HL-60/S4 treated with phorbol 12-myristate 13-acetate at 8.2 ng/mL for 4 days and 3 days (cell line): ENCODE data around the gene MBNL1.

Experiments
- in situ Hi-C: fragments of 300-500 bp; cut with MboI; formaldehyde crosslinking; loops from 2 replicates; pipeline ENCODE4 v1.15.0; 2022; ENCODE audit warnings: low sequenced_read_pairs

MBNL1 gene

DNA sequence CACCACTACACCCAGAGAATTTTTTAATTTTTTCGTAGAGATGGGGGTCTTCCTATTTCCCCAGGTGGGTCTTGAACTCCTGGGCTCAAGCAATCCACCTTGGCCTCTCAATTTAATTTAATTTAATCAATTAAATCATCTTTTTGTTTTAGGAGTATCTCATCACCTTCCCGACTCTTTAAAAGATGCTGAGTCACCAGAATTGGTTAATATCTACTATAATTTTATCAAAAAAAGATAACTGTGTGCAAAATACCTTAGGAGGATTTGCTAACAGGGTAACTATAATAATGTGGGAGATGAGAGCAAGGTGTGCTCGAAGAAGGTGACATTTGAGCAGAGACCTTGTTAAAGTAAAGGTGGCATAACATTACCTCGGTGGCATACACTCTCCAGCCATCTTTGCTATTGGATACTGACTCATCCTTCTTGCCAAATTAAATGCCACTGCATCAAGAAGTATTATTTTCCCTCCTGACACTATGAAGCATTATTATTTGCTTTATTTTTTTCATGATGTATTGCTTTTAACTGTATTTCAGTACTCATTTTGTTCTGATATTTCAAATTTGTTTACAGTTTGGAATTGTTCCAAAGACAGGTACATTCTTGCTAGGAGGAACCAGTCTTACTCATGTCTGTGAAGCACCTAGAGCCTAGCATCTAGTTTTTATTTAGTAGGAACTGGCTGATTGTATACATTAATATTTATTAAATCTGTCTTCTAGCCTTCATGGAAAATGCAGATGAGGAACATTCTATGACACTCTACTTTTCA lies 200.7 kb downstream of the MBNL1 start:
- in situ Hi-C loops: no loop called here

DNA sequence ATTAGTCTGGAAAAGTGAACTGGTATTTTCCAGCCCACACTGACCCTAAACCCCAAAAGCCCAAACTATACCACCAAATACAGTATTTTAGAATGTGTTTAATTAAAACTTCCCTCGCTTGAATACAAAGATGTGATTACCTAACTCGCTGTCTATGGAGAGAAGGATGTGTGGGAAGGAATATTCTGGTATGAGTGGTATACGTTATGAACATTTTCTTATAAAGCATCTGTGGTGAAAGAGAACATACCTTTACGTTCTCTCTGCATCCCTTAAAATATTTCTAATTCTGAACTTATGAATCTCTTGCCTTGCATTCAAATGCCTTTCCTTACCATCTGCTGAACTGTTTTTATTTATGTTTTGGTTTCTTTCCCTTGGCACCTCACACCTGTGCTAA lies 201.4 kb downstream of the MBNL1 start:
- in situ Hi-C loops: no loop called here

GRCh38 chr3:152470893-152471292 lies 202.2 kb downstream of the MBNL1 start:
- in situ Hi-C loops: no loop called here

- in situ Hi-C loops: no loop called here
Observed at GRCh38 chr3:152471814-152472671, 203.3 kb downstream of the MBNL1 start.

DNA sequence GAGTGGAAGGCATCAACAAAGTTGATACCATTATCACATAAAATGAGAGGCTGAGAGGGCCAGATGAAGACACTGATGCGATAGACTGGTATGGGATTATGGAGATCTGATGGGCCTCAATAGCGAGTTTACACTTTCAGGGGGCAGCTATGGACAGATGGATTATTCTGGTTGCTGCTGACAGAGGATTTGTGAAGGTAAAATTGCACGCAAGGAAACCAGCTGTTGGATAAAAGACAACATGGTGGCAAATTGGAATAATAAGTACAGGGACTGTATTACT lies 203.9 kb downstream of the MBNL1 start:
- in situ Hi-C loops: no loop called here

- in situ Hi-C loops: no loop called here
Observed at GRCh38 chr3:152474585-152474984, 205.9 kb downstream of the MBNL1 start.

- in situ Hi-C loops: no loop called here
Observed at GRCh38 chr3:152477422-152477821, 208.7 kb downstream of the MBNL1 start.

GRCh38 chr3:152480282-152480953 lies 211.7 kb downstream of the MBNL1 start:
- in situ Hi-C loops: no loop called here

DNA sequence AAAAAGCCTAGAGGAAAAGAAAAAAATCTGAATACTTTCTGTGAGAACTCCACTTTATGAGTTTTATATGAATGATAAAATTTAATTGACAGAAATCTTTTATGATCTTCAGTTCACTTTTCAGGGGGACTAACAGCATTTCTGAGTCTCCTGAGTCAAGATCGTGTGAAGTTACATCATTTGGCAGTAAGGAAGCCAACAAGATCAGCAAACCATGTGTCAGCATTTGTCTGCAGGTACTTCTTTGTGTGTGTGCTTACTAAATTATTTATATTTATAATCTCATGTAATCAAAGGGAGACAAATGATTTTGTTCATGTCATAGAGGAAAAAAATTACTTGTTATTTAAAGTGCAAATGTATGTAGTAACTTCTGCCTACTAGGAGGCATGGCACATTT lies 217.6 kb downstream of the MBNL1 start:
- in situ Hi-C loops: no loop called here

GRCh38 chr3:152488449-152488848 lies 219.7 kb downstream of the MBNL1 start:
- in situ Hi-C loops: no loop called here

- in situ Hi-C loops: no loop called here
Observed at GRCh38 chr3:152491922-152492321, 223.2 kb downstream of the MBNL1 start.

GRCh38 chr3:152496286-152496685 lies 227.6 kb downstream of the MBNL1 start:
- in situ Hi-C loops: no loop called here

- in situ Hi-C loops: no loop called here
Observed at GRCh38 chr3:152496716-152497115, 228.0 kb downstream of the MBNL1 start.

GRCh38 chr3:152497457-152497856 lies 228.7 kb downstream of the MBNL1 start:
- in situ Hi-C loops: no loop called here

GRCh38 chr3:152497890-152498289 lies 229.2 kb downstream of the MBNL1 start:
- in situ Hi-C loops: no loop called here

- in situ Hi-C loops: no loop called here
Observed at GRCh38 chr3:152499791-152500385, 231.2 kb downstream of the MBNL1 start.

DNA sequence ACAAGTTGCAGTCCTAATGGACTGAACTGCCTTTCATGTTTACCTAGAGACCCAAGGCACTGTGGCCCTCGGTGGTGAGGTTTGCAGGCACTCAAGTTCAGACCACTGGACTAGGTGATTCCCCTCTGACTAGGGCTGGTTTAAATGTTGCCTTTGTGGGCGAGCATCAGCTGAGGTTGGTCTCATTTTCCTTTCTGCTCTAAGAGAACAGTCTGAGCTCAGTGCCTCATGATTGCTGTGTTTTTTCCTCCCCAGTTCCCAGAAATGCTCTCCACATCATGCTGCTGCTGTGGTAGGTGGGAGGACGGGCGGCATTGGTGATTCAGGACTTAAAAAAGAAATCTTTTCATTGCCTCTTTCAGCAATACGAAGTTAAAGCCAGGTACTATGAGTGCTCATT lies 237.2 kb downstream of the MBNL1 start:
- in situ Hi-C loops: no loop called here

DNA sequence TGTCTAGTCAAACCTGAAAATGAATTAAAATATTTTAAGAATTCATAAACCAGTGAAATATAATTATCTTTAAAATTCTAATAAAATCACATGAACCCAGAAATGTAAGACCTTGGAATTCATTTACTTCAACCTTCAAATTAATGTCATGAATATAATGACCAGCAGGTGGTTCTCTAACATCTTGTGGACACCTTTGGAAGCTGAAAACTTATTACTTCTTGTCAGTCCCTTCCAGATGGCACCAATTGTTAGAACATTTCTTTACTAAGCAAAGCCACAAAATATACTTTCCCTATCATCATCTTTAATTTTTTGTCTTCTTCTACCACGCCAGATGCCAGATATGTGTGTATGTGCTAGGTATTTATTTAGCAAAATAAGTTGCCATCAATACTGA lies 240.0 kb downstream of the MBNL1 start:
- in situ Hi-C loops: no loop called here

DNA sequence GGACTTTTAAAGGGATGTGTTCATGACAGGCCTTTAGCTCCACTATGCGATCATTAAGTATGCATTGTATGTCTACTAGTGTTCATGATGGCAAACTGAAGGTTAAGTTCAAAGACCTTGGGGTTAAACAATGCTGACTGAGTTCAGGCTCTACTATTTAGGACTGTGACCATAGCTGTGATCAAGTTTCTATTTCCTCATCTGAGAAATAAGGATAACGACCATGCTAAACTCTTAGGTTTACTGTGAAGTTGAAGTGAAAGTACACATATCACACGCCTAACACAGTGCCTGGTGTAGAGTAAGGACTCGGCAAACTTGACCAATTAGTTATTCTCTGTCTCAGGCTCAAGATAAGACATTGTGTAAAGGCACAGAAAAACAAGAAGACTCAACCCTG lies 243.2 kb downstream of the MBNL1 start:
- in situ Hi-C loops: no loop called here

- in situ Hi-C loops: no loop called here
Observed at GRCh38 chr3:152513301-152513960, 244.7 kb downstream of the MBNL1 start.
